GM18499 (cell line): ENCODE data around the gene TRIM9.
A peak's percentile ranks its signal among the peaks of the same experiment; 100 is the strongest.
"Not testable (repeated sequence)": the region's sequence is repeated elsewhere in the genome, so short reads cannot be mapped to it uniquely, and the experiment has no call there.

ENCODE experiments used
- ATAC-seq: cut with Tn5 transposase; IDR thresholded peaks from one replicate; pipeline ENCODE4 v1.9.1; 2021; ENCODE audit warnings: moderate number of reproducible peaks; ENCODE audit not compliant: insufficient read depth, unreplicated experiment

Gene TRIM9

DNA sequence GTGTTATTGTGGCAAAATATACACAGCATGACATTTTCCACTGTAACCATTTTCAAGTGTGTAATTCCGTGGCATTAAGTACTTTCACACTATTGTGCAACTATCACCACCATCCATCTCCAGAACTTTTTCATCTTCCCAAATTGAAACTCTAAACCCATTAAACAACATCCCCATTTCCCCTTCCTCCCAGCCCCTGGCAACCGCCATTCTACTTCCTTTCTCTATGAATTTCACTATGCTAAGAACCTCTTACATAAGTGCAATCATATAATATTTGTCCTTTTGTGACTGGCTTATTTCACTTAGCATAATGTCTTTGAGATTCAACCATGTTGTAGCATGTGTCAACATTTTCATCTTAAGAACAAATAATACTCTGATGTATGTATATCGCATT is 82.8 kb downstream of the TRIM9 start:
- ATAC-seq: no peak

DNA sequence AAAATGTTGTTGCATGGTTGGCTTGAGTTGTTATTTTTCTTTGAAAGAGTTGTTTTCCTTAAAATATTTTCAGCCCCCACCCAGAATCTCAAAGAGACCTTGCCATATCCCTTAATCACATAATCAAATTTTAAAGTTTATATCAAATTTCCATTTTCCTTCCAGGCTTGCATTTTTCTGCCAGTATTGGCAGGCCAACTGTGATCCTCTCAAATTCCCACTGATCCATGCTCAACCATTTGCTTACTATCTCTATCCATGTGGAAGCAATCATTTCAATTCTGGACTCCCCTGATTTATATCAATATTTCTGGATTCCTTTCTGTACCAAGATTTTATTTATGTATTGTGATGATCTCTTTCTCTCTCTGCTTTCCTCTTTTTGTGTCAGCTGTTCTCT is 86.5 kb downstream of the TRIM9 start:
- no peak for ATAC-seq

DNA sequence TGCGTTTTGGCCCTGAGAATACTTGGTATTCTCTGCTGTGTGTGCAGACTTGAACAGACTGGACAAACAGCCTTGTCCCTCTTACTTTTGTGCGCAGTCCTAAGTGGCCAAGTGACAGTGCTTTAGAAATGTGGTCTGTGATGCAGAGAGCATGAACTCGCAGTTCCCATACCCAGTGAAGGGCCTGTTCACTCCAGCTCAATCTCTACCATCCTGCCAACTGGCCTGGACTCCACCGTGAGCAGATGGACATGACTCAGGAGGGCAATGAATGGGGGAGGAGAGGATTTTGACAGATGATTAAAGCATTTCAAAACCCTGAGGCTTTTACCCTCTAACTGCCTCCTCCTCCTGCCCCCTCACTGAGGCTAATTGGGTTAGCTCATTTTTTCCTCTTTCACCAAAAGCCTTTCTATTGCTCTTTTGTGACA is 88.1 kb downstream of the TRIM9 start:
- ATAC-seq: no peak

DNA sequence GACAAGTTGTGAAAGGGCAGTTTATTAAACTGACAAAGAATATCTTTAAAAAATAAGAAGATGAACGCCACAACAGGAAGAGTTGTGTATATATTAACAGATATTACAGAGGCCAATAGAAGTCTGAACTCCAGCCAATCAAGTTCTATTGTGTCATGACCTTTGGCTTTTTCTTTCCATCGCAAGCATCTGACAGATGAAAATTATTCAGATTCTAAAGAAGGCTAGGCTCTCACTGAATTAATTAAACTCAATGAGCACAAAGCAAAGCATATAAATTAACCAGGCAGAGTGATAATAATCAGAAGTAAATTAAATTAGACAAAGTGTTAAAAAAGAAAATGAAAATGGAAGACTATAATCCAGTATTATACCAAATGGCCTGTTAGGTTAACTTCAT is 88.6 kb downstream of the TRIM9 start:
- no peak for ATAC-seq

DNA sequence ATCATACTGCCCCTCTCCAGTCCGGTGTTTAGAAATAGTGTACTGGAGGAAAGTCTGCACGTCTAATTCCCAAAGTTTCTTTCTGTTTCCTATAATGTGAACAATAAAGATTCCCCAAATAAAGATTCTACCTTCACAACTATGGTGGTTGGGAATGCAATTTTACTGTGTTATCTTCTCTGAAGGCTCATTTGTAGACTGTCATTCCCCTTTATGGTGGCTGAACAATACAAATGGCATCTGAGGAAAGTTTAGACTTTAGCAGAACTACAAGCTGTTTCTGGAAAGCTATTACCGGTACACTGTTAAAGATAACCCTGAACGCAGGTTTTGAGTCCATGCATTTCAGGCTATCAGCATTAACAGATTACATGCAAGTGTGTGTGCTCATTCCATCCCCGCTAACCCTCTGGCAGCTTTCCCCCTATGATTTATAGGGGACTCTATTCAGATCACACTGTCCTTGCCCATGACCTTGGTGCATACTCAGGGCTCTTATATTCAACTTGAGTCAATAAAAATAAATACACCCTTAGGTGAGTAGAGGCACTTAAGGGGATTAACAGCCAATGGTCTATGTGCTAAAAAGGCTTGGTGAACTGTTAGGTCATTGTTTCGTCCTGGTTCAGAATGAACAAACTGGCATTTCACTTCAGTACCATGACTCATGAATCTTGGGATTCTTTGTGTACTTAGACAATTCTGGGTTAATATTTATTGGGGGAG is 89.9 kb downstream of the TRIM9 start:
- ATAC-seq: no peak

DNA sequence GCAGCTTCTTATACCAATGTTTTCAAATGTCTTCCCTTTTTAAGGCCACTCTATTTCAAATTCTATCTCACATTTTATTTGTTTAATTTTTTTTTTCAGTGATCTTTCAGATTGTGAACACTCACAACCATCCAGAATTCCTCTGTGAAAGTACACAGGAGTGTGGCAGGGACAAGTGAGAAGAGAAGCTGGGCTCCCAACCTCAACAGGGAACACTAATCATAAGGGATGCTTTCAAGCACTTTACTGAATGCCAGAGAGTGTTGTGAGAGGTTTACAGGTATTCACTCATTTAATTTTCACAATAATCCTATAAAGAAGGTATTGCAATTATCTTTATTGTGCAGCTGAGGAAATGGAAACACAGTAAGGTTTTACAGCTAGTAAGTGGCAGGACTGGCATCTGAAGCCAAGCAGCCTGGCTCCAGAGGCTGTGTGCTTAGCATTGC is 90.5 kb downstream of the TRIM9 start:
- no peak for ATAC-seq

DNA sequence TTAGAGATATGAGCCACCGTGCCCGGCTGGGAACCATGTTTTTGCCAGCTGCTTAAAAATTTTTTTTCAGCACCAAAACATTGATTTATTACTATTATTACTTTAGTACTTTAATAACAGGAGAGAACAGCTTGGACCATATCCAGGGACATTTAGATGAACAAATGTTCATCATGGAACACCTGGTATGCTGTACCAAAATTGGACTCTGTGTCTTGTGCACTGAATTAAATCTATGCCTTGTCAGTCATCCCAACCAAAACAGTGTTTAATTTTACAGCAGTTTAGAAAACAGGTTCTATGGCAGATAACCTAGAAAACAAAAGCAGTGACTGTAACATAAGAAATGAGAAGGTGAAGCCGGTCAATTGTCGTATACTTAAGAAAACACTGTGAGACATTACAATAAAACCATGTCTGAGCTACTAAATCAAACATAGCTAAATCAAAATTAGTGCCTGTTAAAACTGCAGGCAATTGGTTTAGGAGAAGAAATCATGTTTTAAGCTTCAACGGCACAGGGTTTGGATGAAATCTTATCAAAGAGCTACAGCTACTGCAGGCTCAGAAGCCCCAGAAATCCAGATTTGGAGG is 92.4 kb downstream of the TRIM9 start:
- no peak for ATAC-seq

DNA sequence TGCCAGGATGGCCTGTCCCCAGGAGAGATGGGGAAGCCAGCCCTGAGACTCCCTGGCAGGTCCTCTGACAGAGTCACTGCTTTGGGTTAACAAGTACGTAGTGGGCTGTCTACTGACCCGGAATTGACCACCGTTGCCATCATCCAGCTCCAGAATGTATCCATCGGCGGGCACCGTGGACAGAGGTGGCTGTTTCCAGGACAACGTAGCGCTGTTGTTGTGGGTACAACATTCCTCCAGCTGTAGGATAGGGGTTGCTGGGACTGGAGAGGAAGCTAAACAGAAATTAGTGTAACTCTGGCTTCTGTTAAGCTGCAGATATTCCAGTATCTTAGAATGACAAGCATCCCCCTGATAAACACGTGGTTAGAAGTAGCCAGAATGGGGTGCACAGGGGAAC is 94.3 kb downstream of the TRIM9 start:
- ATAC-seq: no peak

DNA sequence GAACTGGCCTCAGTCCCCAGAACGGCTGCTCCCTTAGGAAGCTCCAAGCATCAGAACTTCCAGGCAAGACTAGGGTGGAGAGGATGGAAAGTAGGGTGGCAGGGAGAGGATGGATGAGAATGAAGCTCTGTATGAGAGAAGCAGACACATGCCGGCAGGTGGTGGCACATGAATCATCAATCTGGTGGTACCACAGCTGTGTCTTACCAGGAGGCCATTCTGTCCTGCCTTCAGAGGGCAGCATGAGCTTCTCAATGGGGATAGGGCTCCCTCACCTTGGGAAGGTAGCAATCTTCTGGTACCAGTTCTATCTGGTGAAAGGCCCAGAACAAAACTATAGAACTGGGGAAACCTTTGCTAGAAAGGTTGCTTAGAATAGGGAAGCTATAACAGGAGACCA is 95.2 kb downstream of the TRIM9 start:
- no peak for ATAC-seq

DNA sequence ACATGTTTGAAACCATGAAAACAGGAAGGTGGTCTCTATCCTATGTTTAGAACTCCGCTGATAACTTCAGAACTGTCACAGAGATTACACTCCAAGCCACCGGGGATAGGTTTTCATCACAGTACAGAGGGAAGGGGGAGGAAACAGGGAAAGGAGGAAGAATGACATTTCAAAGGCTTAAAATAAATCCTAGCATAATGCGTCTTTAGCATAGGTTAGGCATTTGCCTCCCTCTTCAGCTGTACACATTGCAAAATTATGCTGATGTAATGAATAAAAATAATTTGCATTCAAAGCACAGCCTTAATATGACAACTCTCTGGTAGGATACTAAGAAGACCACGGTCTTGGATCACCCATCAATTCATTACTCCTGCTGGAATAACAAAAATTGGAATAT is 96.3 kb downstream of the TRIM9 start:
- no peak for ATAC-seq

DNA sequence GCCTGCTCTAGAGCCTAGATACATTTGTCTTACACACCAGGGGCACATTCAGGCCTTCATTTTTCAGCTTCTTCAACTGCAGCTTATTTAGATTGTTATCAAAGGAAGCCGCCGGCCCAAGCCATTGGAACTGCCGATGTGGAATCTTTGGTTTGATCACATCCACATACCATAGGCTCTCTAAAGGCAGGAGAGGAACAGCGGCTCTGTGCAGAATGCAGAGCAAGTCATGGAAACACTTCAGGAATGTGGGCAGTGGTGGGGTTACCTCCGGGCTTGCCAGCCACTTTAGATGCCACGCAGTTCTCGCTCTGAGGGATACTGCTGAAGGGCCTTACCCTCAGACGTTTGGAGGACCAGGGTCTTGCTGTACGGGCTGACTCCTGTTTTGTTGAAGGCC is 97.2 kb downstream of the TRIM9 start:
- ATAC-seq: no peak

DNA sequence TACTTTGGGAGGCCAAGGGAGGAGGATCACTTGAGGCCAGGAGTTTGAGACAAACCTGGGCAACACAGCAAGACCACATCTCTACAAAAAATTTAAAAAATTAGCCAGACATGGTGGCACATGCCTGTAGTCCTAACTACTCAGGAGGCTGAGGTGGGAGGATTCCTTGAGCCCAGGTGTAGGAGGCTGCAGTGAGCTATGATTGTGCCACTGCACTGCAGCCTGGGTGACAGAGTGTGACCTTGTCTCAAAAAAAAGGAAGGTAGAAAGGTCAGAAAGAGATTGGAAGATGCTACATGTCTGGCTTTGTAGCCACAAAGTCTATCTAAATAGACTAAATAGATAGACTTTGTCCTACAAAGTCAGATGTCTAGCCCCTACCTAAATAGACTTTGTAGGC is 100.7 kb downstream of the TRIM9 start:
- ATAC-seq: not testable (repeated sequence)

DNA sequence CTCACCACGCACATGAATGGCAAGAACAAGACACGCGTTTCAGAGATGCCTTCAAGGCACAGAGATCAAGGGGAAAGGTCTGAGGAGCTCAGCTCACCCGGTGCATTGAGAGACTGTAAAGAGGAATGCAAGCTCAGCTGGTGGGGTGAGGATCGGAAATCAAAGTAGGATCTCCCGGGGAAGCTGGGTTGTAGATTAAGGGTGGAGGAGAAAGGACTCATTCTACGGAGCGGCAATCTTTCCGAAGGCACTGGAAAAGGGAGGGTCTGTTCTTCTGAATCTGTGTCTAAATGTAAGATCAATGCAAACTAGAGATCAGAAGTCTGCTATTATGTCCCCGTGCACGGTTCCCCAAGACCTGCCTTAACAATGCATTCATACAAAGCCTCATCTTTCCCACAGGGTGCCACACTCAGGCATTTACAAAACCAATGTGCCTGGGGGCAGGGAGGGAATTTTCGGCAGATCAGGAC is 109.0 kb downstream of the TRIM9 start:
- no peak for ATAC-seq

DNA sequence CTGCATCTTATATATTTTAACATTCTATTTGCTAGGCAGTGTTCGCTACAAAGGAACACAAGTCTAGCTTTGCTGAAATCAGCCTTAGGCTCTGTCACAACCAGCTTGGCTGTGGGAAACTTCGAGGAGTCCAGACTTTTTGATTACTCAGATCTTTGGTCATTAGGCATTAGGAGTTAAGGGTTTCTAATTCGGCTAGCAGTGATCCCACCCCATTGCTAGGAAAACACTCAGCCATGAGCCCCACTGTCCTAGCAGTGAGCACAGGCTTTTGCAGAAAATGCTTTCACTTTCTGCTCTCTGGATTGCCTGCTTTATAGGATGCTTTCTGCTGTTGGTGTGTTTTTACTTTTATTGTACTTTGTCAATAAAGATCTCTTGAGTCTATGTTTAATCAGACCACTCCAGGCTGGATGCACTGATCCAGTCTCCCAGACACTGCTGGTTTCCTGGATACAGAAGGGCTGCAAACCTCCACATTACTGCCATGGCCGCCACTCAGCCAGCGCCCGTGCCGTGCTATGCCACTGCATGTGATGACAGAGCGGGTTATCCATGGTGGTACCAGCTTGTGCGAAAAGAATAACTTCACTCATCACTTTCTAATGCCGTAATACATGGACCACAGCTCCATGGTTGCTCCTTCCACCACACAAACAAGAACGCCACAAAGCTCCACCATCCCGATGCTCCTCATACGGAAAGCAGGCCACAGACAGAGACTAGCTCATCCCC is 109.6 kb downstream of the TRIM9 start:
- no peak for ATAC-seq

DNA sequence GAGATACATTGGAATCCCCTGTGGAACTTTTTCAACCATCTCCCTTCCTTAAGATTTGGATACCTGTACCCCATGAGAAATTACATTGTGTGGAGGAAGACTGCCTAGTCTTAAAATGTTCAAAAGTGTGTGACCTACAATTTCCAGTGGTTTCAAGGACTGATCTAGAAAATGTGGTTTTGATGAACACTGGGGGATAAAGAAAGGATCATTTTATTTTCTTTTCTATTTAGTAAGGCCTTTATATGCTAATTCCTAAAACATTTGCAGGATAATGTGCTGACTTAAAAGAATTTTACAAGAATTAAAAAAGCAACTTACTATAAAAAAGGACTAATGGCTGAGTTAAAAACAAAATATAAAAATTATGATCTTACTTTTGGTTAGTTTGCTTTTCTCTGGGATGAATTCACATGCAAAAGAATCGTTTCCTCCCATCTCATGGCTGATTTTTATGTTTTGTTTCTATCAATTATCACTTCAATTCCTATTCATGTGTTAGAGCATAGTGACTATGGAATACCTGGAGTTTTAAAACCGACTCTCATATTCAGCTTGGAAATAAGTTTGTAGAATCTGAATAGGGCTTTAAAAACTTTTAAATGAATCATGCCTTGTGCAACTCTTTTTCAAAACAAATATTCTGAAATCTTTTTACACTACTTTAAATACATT is 110.7 kb downstream of the TRIM9 start:
- ATAC-seq: no peak

DNA sequence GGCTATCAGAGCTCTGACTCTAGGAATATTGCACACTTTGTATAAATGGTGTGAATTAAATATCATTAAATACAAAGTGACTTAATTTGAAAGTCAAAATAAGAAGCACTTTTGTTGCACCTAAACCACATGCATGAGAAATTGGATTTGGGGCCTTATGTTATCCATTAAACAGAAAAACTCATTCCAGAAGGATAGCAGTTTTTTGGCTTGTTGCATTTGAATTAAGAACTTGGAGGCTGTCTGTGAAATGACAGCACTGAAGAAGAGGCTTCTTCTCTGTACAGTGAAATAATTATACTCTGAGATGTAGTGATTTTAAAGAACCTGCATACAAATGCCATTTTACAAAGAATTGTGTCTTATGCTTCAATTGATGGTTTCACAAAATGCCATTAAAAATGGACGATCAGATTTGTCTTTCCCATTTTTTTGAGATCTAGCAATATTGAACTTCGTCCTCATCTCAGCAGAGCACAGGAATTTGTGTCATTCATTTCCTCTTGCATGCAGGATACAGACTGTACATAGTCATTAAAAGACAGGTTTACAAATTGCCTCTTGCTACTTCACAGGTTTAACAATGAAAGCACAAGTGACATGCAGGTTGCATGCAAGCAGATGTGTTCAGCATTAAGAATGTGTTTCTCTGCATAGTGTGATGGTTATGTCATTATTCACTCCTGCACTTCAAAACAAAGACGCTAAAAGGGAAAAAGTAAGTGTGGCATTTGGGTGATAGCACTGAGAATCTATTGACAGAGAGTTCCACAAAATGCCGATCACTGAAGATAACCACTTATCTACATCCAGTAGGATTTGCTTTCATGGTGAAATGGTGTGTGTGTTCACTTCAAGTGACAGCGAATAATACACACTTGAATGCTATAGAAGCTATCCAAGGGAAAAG is 114.7 kb downstream of the TRIM9 start:
- no peak for ATAC-seq

DNA sequence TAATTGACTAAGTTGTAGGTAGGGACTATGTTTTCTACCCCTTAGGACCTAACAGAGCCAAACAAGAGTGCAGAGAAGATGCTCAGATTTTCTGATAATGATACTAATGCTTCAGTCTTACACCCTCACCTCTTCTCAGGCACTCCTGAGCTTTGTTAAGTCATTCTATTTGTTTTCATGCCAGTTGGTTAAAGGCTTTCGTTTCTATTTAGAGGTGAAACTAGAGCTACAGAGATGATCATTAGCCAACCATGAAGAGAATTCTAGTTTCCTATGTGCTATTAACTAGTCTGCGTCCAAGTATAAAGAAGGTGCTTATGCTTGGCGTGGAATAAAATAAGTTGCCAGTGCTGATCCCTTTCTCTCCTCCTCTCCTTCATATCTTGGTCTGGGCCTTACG is 116.0 kb downstream of the TRIM9 start:
- peak; percentile 87 for ATAC-seq

DNA sequence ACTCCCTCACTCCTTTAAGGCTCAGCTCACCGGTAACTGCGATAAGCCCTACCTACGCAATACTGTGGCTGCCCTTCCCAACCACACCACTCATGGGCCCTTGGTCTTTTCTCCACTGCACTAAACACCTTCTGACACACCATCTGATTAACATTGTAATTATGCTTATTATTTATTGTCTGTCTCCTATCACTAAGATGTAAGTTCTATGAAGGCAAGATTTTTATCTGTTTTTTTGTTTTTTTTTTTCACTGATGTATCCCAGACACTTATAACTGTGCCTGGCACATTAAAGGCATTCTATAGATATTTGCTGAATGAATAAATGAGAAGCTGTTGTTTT is 116.4 kb downstream of the TRIM9 start:
- ATAC-seq: no peak

DNA sequence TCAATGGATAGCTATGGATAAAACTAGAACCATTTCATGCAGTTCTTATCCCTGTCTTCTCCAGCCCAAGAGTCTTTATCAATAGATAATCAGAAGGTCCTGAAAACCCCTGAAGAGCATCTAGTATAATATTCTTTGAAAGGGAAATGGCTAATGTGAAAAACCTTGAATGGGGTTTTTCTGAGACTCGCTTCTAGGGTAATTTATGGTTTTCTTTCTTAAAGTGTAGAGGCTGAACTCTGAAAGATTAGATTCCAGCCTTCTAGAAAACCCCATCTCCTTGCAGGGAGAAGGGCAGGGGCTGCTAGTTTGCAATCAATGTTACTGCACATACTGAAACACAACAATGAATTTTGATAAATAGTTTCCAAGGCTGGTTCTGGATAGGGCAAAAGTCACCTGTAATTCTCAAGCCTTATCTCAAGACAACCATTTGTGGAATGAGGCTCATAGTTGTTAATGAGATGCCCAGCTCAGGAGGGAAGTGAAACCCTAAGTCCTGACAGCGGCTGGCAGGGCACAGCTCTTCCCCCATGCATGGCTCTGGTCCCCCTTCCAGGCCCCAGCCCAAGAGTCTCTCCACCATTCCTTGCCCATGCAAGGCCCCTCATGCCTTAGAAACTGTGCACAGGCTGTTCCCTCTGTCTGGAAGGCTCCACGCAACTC is 116.9 kb downstream of the TRIM9 start:
- ATAC-seq: no peak
